ENCODE measurements around the gene MCCC2.

- TF ChIP-seq POLR2AphosphoS5 (IDR thresholded peaks at IDR 0.05) (no peak), POLR2A (IDR thresholded peaks at IDR 0.05; ENCODE audit: low read depth) (no peak)
Measured at GRCh38 chr5:71587766-71588532, 809 bp downstream of the MCCC2 start.
